COLO829 (cell line): ENCODE data around the gene CASP2.

Experiments
- DNase-seq: peaks from one replicate; pipeline ENCODE4 v3.0.0; 2012; ENCODE audit warnings: low spot score

Gene CASP2

DNA sequence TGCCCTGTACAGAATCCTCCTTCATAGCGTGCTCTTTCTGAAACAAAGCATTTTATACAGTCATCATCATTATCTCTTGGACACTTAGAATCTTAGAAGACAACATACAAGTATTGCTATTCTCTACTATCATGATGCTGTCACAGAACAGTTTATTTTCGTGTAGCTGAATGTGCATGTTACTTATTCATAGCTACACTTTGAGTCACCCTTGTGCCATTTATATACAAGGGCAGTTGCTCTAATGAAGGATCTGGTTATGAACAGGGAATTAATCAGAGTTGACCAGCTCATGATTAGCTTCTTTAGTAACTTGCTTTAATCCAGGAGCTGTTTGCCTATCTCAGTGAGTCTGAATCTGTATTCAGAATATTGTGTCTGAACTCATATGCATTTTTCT is 11.2 kb downstream of the CASP2 start:
- DNase-seq = no peak

DNA sequence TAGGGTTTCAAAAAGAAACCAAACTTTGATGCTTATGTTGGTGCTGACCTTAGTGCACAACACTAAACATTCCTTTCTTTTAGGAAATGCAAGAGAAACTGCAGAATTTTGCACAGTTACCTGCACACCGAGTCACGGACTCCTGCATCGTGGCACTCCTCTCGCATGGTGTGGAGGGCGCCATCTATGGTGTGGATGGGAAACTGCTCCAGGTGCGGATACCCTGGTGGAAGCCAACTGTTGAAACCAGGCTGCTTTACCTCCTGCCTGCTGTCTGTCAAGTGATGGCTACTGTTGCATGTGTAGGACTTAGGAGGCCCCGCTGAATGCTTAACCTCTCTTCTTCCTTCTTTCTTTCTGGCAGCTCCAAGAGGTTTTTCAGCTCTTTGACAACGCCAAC is 11.7 kb downstream of the CASP2 start:
- DNase-seq = peak; percentile 69

GRCh38 chr7:143300959-143301935 is 13.1 kb downstream of the CASP2 start:
- no peak for DNase-seq

GRCh38 chr7:143303733-143304132 is 15.6 kb downstream of the CASP2 start:
- no peak for DNase-seq

DNA sequence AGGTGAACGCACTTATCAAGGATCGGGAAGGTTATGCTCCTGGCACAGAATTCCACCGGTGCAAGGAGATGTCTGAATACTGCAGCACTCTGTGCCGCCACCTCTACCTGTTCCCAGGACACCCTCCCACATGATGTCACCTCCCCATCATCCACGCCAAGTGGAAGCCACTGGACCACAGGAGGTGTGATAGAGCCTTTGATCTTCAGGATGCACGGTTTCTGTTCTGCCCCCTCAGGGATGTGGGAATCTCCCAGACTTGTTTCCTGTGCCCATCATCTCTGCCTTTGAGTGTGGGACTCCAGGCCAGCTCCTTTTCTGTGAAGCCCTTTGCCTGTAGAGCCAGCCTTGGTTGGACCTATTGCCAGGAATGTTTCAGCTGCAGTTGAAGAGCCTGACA is 16.8 kb downstream of the CASP2 start:
- no peak for DNase-seq

DNA sequence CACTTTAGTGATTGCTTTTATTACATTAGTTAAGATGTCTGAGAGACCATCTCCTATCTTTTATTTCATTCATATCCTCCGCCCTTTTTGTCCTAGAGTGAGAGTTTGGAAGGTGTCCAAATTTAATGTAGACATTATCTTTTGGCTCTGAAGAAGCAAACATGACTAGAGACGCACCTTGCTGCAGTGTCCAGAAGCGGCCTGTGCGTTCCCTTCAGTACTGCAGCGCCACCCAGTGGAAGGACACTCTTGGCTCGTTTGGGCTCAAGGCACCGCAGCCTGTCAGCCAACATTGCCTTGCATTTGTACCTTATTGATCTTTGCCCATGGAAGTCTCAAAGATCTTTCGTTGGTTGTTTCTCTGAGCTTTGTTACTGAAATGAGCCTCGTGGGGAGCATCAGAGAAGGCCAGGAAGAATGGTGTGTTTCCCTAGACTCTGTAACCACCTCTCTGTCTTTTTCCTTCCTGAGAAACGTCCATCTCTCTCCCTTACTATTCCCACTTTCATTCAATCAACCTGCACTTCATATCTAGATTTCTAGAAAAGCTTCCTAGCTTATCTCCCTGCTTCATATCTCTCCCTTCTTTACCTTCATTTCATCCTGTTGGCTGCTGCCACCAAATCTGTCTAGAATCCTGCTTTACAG is 17.4 kb downstream of the CASP2 start:
- DNase-seq = peak; percentile 81

GRCh38 chr7:143308632-143309031 is 20.5 kb downstream of the CASP2 start:
- DNase-seq = no peak

DNA sequence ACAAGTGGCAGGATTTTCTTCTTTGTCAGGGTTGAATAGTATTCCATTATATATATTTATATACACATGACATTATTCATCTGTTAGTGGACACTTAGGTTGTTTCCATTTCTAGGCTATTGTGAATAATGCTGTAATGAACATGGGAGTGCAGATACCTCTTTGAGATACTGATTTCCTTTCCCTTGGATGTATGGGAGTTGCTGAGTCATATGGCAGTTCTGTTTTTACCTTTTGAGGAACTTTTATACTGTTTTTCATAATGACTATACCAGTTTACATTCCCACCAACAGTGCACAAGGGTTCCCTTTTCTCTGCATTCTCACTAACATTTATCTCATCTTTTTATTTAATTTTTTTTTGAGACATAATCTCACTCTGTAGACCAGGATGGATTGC is 26.0 kb downstream of the CASP2 start:
- DNase-seq = no peak

- DNase-seq = no peak
These were observed 27.6 kb downstream of the CASP2 start, which contains the start of gene CLCN1 for GRCh38 chr7:143315776-143316175. Gene CLCN1, plus strand, starts transcription at chr7:143316111. Its CDS starts 102 bp downstream, at chr7:143316213.

GRCh38 chr7:143316492-143316891 is 28.3 kb downstream of the CASP2 start:
- DNase-seq = no peak

DNA sequence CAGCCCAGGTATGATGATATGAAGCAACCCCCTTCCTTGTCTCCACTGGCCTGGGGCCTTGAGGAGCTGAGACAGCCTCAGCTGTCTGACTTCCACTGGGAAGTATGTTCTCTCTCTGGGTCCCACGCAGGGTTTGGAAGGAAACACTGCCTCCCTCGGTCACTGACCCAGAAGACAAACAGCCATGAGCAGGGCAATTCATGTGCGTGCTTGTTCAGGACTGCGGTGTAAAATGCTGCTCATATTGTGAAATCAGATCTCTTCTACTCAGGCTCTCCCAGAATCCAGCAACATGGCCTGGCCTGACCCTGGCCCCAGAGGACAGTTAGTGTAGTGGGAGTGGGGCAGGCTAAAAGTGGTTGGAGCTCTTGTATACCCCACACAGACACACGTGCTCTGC is 30.5 kb downstream of the CASP2 start:
- no peak for DNase-seq

- DNase-seq = no peak
These were observed 32.5 kb downstream of the CASP2 start for GRCh38 chr7:143320620-143321019.

DNA sequence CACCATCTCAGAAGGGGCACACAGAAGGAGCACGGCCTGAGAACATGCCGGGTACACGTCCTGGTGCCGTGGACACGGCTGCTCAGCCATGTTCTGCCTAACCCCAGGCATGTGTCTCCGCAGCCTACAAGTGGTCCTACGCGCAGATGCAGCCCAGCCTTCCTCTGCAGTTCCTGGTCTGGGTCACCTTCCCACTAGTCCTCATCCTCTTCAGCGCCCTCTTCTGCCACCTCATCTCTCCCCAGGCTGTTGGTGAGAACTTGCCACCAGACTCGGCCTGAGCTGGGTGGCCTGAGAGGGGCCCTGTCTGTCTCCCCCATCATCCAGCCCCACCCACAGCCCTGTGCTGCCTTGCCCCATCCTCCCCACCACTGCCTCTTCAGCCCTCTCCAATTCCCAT is 33.1 kb downstream of the CASP2 start:
- DNase-seq = no peak

- DNase-seq = no peak
These were observed 33.6 kb downstream of the CASP2 start for GRCh38 chr7:143321734-143322133.

DNA sequence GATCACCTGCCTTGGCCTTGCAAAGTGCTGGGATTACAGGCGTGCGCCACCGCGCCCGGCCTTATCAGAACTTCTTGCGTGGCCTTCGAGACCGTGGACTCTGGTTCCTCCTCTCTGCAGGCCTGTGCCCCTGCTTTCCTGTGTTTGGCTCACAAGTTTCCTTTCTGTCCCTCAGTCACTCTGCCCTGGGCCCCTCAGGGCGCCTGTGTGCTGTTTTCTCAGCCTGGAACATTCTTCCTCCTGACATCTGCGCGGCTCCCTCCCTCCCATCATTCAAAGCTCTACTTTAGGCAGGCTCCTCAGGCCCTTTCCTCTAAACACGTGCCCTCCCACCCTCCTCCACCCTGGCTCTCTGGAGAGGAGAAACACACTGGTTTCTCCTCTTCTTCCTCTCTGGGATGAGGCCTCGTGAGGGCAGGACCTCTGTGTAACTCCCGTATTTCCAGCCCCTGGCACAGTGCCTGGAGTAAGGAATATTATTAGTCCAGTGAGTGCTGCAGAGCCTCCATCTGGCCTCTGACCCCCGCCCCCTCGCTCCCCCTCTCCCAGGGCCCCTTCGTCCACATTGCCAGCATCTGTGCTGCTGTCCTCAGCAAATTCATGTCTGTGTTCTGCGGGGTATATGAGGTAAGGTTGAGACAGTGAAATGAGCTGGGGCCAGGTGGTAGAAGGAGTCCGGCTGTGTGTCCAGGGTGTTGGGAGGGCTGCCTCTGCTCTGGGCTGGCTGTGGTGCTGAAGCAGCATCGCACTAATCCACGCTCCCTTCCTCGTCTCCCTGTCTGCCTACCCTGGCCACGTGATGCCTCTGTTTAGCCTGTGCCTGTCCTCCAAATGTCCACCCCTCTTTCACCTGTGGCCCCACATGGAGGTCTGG is 34.8 kb downstream of the CASP2 start:
- DNase-seq = no peak

DNA sequence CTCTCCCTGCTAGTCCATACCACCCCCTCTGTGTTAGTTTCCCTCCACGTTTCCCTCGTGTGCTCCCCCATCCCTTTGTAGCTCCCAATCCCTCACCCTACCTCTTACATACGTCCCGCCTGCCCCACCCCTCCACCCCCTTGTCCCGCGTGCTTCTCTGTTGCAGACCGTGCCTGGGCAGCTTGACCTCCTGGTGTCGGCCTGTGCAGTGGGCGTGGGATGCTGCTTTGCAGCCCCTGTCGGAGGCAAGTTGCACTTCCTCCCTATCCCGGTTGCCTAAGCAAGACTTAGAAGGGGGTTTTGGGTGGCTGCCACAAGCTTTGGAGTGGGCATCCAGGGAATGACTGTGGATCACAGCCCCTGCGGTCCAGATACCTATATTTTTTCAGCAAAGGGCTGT is 35.5 kb downstream of the CASP2 start:
- no peak for DNase-seq

DNA sequence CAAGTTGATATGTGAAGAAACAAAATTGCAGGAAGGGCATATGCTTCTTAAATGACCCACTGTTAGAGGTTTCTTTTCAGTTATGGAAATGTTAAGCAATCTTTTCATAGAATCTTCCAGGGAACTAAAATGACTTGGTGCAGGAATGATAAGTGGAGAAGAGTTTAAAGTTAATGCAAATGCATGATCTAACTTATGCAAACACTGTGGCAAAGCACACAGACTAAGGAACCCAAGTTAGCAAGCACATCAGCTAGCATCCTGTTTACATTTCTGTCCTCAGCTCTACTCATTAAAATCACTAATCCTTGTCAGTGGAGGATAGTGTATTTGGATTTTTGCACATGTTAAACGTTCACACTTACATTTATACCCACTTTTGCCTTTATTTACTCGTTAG is 37.1 kb downstream of the CASP2 start:
- DNase-seq = no peak

GRCh38 chr7:143327903-143328302 is 39.8 kb downstream of the CASP2 start:
- no peak for DNase-seq

DNA sequence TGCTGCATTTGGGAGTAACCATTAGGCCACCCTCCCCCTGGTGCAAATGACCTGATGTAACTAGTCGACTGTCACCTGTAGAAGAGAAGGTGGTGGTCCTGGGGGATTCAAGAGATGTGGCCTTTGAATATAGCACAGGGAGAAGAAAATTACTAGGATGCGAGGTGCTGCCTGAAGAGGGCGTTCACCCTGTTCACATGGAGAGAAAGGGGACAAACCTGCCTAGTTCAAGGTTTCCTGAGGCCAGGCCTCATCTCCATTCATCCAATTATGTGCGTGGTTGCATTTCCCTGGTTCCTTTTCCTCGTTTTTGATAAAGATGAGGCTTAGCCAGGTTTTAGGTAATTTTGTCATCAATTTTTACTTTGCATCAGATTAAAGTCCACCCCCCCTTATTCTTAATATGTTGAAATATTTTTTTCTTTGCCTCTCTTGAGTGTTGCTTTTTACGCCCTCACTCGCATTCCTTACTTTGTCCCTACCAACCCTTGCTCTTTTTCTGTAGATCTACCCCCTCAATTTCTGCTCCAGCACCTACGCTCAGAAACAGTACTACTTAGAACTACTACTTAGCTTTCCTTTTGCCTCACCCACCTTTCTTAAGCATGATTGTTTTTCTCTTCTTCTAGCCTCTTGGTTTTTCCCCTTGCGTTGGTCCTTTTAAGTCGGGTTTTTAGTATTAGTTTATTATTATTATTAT is 41.5 kb downstream of the CASP2 start:
- no peak for DNase-seq

- DNase-seq = peak; percentile 63
These were observed 43.1 kb downstream of the CASP2 start for GRCh38 chr7:143331179-143331801.

DNA sequence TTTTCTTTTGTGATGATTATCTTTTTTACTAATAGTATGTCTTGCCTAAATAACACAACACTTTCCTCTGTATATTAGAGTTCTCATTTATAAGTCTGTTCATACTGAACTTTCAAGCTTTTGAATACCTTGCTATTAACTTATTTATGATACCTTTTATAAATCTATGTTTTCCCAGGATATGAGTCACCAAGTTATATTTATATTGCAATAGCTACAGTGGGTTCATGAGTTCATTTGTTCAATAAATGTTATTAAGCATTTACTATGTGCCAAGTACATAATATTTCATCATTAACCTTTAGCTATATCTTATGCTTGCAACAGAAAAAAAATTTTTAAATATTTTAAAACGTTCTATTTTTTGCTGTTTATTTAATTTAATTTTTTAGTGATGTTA is 46.1 kb downstream of the CASP2 start:
- DNase-seq = no peak
